Measurements from ENCODE around the gene OR51B4. TPM values are rescaled to one million over a fixed set of nuclear protein-coding genes. Genes with fewer than 3 reads are reported as not detected.
"Not testable (repeated sequence)": the region's sequence is repeated elsewhere in the genome, so short reads cannot be mapped to it uniquely, and the experiment has no call there.

The OR51B4 gene
- polyA plus RNA-seq, 10 donors = not detected

DNA sequence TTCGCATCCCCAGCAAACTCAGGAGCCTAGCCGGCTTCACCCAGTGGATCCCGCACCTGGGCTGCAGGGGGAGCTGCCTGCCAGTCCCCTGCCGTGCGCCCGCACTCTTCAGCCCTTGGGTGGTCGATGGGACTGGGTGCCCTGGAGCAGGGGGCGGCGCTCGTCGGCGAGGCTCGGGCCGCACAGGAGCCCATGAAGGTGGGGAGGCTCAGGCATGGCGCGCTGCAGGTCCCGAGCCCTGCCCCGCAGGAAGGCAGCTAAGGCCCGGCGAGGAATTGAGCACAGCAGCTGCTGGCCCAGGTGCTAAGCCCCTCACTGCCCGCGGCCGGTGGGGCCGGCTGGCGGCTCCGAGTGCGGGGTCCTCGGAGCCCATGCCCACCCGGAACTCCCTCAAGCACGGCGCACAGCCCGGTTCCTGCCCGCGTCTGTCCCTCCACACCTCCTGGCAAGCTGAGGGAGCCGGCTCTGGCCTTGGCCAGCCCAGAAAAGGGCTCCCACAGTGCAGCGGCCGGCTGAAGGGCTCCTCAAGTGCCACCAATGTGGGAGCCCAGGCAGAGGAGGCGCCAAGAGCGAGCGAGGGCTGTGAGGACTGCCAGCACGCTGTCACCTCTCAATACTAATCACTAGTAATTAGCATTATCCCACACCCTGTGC is 7.3 kb downstream of the OR51B4 start:
- DNase-seq = not testable (repeated sequence)

DNA sequence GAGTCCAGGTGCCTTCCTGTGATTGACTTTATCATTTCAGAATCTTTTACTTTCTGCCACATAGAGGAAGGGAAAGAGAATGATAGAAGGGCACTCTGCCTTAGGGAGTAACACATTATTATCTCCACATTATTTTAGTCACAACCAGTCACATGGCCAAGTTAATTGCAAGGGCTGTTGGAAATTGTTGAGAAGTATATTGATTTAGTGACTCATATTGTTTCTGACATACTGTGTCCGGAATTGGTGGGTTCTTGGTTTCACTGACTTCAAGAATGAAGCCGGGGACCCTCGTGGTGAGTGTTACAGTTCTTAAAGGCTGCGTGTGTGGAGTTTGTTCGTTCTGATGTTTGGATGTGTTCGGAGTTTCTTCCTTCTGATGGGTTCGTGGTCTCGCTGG is 8.7 kb downstream of the OR51B4 start:
- DNase-seq = no peak

DNA sequence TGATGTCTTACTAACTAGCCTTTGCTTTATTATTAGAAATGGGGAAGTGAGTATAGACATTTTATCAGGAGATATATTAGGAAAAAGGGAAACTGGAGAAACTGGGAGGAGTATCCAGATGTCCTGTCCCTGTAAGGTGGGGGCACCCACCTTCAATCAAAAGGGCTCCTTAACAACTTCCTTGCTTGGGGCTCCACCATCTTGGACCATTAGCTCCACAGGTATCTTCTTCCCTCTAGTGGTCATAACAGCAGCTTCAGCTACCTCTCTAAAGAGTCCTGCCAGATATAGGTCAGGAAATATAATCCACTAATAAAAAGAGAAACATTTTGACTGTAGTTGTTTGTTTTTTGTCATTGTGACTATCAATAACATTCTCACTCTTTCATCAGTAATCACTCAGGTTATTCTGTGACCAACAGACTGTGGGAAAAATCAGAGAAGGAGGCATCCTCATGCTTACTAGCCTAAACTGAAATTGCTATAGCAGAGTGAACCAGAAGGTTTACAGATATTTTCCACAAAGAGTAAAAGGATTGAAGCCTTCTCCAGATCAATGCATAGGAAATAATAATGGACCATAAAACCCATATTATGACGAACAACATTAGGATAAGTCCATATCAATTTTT is 10.4 kb downstream of the OR51B4 start:
- DNase-seq = no peak

GRCh38 chr11:5290106-5290505 is 11.6 kb downstream of the OR51B4 start:
- DNase-seq = no peak

GRCh38 chr11:5289696-5290095 is 12.1 kb downstream of the OR51B4 start:
- DNase-seq = no peak

DNA sequence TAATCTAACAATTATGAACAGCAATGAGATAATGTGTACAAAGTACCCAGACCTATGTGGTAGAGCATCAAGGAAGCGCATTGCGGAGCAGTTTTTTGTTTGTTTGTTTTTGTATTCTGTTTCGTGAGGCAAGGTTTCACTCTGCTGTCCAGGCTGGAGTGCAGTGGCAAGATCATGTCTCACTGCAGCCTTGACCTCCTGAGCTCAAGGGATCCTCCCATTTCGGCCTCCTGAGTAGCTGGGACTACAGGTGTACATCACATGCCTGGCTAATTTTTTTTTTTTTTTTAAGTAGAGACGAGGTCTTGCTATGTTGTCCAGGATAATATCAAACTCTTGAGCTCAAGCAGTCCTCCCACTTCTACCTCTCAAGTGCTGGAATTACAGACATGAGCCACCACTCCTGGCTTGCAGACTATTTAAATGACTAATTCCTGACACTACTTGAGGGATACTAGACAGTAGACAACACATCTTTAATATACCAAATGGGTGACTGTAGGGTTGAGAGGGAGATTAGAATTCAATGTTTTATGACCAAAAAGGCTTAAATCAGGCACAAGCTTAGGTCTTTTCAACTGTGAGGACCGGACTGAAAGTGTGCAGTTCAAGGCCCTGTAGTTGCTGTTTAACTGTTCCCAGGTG is 12.7 kb downstream of the OR51B4 start:
- no peak for DNase-seq

DNA sequence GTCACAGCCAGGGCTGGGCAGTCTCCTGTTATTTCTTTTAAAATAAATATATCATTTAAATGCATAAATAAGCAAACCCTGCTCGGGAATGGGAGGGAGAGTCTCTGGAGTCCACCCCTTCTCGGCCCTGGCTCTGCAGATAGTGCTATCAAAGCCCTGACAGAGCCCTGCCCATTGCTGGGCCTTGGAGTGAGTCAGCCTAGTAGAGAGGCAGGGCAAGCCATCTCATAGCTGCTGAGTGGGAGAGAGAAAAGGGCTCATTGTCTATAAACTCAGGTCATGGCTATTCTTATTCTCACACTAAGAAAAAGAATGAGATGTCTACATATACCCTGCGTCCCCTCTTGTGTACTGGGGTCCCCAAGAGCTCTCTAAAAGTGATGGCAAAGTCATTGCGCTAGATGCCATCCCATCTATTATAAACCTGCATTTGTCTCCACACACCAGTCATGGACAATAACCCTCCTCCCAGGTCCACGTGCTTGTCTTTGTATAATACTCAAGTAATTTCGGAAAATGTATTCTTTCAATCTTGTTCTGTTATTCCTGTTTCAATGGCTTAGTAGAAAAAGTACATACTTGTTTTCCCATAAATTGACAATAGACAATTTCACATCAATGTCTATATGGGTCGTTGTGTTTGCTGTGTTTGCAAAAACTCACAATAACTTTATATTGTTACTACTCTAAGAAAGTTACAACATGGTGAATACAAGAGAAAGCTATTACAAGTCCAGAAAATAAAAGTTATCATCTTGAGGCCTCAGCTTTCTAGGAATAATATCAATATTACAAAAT is 13.4 kb downstream of the OR51B4 start:
- no peak for DNase-seq

GRCh38 chr11:5286901-5287300 is 14.8 kb downstream of the OR51B4 start:
- DNase-seq = no peak

DNA sequence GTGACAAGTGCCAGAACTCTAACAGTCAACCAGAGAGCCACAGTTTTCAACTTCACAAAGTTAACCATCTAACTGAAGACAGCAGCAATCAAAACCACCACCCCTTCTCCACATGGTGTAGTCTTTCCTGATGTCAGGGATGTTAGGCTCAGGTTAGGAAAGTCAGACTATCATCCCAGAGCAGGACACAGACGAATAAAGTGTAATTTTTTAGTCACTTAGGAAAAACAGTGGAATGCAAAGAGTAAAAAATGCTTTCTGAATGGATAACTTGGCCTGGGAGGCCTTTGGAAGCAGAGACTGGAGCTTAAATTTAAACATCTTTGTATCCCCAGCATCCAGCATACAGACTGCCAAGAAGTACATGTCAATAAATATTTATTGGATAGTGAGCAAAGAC is 15.4 kb downstream of the OR51B4 start:
- DNase-seq = peak in 1 of 3 donors; percentile 11

DNA sequence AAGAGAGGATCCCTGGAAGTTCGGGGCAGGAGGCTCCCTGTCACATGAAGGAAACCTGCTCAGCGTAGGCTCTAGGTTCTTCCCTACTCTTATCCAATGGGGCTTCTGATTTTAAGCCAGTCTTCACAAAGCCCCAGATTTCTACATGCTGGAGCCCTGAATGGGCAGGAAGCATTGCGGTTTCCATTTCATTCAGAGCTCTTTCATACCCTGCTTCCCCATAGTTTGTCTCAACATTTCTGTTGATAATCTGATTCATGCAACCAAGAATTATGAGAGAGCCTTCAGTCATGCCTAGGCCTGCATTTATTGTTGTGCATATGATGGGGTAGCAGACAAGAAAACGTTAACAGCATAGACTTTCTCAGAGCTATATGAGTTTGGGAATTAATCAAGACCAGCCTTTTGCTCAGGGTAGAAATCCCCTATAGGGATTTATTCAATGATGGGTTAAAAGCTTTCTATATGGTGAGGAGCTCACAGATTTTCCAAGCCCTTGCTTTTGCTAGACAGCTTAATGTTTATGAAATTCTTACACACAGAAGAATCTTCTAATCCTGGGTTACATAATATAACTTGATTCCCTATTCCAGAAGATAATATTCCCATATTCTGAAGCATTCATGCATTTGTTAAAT is 15.9 kb downstream of the OR51B4 start:
- no peak for DNase-seq

DNA sequence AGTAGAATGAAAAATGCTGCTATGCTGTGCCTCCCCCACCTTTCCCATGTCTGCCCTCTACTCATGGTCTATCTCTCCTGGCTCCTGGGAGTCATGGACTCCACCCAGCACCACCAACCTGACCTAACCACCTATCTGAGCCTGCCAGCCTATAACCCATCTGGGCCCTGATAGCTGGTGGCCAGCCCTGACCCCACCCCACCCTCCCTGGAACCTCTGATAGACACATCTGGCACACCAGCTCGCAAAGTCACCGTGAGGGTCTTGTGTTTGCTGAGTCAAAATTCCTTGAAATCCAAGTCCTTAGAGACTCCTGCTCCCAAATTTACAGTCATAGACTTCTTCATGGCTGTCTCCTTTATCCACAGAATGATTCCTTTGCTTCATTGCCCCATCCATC is 17.1 kb downstream of the OR51B4 start:
- no peak for DNase-seq

- DNase-seq = no peak
These were observed 17.9 kb downstream of the OR51B4 start for GRCh38 chr11:5283882-5284281.

DNA sequence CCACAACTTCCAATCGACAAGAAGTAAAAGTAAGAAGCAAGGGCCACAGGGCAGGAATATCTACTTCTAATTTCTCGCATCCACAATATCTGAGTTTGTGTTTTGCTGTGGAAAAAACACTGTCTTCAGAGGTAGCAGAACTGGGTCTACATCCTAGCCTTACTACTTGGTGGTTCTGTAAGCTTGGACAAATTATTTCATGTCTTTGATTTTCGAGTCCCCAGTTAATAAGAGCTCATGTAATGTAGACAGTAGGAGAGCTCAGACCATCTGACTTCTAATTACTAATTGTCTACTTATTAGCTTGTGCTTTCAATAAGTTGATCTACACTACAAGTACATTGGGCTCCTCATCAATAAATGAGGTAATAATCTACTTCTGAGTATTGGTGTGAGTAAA is 18.7 kb downstream of the OR51B4 start:
- DNase-seq = no peak

DNA sequence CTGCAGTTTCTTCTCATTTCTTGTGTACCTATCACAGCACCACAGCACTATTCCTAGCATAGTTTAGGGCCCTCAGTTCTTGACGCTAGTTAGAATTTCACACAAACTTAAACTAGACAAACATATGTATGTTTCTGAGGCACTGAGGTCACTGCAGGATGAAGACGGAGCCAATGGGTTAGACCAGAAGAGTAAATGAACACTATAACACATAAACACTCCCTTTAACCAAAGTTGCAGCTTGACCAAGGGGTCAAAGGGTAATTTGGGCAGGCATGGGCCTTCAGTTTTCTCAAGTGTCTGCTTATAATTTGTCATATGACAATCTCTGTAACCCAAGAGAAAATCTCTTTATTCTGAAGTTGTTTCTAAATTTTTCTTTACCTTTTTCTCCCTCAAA is 19.1 kb downstream of the OR51B4 start:
- DNase-seq = no peak

DNA sequence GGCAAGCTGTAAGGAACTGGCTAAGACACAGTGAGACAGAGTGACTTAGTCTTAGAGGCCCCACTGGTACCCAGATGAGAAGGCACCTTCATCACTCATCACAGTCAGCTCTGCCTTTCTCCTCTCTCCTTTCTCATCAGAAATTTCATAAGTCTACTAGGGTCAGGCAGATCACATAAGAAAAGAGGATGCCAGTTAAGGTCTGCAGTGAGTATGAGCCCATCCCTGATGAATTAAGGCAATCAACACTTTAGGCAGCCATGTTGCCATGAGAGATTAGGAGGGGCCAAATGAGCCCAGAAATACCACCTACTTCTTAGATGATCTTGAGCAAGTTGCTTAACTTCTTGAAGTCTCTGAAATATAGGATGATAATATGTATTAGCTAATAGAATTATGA is 20.1 kb downstream of the OR51B4 start:
- no peak for DNase-seq

GRCh38 chr11:5280582-5281102 is 21.1 kb downstream of the OR51B4 start:
- DNase-seq = peak; percentile 18 to 84 (median 46)

GRCh38 chr11:5279471-5280090 is 22.2 kb downstream of the OR51B4 start:
- no peak for DNase-seq

- no peak for DNase-seq
These were observed 23.9 kb downstream of the OR51B4 start for GRCh38 chr11:5277807-5278382.

GRCh38 chr11:5276697-5277096 is 25.0 kb downstream of the OR51B4 start:
- DNase-seq = no peak

DNA sequence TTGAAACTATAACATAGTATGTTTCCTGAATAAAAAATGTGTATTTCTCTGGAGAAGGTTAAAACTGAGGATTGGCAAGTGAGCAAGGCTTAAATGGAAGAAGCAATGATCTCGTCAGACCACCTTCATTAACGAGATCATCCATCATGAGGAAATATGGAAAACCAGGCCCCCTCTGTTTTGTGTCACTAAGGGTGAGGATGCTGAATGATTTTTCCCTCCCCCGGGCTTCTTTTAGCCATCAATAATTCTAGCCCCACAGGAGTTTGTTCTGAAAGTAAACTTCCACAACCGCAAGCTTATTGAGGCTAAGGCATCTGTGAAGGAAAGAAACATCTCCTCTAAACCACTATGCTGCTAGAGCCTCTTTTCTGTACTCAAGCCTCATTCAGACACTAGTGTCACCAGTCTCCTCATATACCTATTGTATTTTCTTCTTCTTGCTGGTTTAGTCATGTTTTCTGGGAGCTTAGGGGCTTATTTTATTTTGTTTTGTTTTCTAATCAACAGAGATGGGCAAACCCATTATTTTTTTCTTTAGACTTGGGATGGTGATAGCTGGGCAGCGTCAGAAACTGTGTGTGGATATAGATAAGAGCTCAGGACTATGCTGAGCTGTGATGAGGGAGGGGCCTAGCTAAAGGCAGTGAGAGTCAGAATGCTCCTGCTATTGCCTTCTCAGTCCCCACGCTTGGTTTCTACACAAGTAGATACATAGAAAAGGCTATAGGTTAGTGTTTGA is 26.2 kb downstream of the OR51B4 start:
- no peak for DNase-seq
